GM12801 (cell line): ENCODE results near the gene HMCN2.

Experiments used
- CTCF ChIP-seq: IDR thresholded peaks from one replicate; pipeline ENCODE4 v1.5.1; 2011; ENCODE audit warnings: control low read depth; ENCODE audit not compliant: insufficient read length; ENCODE audit errors: extremely low read depth

Gene HMCN2

DNA sequence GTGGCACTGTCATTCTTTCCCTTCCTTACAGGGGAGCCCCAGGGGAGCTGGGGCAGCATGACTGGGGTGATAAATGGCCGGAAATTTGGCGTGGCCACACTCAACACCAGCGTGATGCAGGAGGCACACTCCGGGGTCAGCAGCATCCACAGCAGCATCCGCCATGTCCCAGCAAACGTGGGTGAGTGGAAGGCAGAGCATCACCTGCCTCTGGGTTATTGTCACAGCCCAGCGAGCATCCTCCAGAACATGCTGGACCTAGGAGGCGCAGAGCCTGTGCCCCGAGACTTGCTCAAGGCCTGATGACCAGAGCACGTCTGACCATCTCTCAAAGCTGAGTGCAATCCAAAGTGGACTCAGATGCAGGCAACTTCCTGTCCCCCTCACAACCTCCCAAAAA is 157.0 kb downstream of the HMCN2 start:
- TF ChIP-seq CTCF, result no peak

- TF ChIP-seq CTCF, result no peak
Observed at GRCh38 chr9:130423272-130423671, 157.7 kb downstream of the HMCN2 start.

DNA sequence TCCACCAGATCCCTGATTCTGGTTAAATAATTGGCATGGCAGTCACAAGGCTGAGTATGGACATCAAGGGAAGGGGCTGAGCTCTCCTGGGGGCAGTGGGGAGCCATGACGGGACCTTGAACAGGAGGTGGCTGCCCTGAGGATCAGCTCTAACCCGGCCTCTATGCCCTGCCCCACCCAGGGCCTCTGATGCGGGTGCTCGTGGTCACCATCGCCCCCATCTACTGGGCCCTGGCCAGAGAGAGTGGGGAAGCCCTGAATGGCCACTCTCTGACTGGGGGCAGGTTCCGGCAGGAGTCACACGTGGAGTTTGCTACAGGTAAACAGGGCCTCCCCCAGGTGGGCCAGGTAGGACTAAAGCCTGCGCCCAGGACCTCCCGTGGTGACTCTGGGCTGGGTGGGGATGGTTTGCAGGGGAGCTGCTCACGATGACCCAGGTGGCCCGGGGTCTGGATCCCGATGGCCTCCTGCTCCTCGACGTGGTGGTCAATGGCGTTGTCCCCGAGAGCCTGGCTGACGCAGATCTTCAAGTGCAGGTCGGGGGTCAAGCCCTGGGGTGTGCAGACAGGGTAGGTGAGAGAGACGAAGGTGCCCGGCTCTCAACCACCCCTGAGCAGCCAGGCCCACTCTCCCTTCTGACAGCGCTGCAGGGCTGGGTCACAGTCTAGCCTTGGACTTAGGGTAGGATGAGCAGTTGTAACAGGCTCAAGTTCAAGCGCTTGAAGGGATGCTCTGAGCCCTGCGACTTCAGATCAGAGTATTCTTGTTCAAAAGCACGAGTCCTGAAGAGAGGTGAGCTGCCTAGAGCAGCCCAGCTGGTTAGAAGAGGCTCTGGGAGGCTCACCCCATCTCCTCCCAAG is 159.3 kb downstream of the HMCN2 start:
- no peak for TF ChIP-seq CTCF

DNA sequence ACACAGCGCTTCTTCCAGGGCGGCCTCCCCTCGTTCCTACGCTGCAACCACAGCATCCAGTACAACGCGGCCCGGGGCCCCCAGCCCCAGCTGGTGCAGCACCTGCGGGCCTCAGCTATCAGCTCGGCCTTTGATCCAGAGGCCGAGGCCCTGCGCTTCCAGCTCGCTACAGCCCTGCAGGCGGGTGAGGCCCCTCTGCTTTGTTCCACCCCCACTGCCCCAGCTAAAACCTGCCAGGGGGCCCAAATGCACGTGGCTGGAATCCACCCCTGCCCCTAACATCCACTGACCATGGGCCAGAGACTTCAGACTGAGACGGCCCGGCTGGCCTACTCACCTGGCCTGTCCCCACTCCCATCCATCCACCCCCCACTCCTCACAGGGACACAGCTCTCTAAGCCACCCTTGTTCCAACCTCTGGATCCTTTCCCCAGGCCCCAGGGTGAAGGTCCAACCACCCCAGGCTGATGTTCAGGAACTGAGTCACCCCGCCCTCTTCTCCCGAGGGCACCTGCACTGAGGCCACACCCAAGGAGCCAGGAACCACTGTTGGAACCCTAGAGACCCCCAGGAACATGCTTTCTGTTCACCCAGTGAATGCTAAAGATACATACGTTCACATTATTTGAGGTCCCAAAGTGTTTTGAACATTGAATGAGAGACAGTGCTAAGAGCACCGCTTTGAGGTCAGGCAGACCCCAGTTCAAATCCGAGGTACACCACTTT is 160.3 kb downstream of the HMCN2 start:
- no peak for TF ChIP-seq CTCF

GRCh38 chr9:130426467-130426773 is 160.9 kb downstream of the HMCN2 start:
- TF ChIP-seq CTCF, result no peak

GRCh38 chr9:130426883-130427282 is 161.3 kb downstream of the HMCN2 start:
- TF ChIP-seq CTCF, result no peak

DNA sequence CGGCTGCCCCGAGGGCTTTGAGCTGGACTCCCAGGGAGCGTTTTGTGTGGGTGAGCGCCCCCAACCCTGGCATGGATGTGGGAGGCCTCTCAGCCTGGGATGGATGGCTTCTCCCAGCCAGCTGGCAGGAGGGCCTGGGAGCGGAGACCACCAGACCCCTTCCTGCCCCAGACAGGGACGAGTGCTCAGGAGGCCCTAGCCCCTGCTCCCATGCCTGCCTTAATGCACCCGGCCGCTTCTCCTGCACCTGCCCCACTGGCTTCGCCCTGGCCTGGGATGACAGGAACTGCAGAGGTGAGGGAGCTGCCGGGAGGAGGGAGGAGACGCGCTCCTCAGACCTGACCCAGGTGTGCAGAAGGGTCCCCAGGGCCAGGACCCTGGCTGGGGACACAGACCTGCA is 161.8 kb downstream of the HMCN2 start:
- no peak for TF ChIP-seq CTCF
